HCT116 (cell line): ENCODE measurements around the gene NETO1.

Source experiments
- CEBPB ChIP-seq: IDR thresholded peaks from 2 replicates; pipeline ENCODE4 v1.6.1; 2012; ENCODE audit warnings: low read depth
- CTCF ChIP-seq, 3 experiments: fragments of 200-600 bp in 1 of 3; sonication (generic) in 1 of 3; IDR thresholded peaks in 2 of 3; conservative IDR thresholded peaks in 1 of 3; 2 replicates each; pipeline ENCODE4 v1.5.1; 2012 to 2017; ENCODE audit warnings: low read depth in 2 of 3, low read length in 2 of 3, antibody characterized with exemption in 1 of 3, borderline replicate concordance in 1 of 3, control low read depth in 1 of 3, mild to moderate bottlenecking in 1 of 3, mixed read lengths in 1 of 3, mixed run types in 1 of 3, moderate library complexity in 1 of 3; ENCODE audit not compliant: insufficient read depth in 1 of 3
- EGR1 ChIP-seq: IDR thresholded peaks from 2 replicates; pipeline ENCODE4 v1.6.1; 2012; ENCODE audit warnings: low read depth
- EZH2 ChIP-seq: fragments of 200-600 bp; sonication (generic); IDR thresholded peaks from 2 replicates; pipeline ENCODE4 v1.6.1; 2017; ENCODE audit warnings: antibody characterized with exemption, mixed run types
- EZH2phosphoT487 ChIP-seq: fragments of 200-600 bp; IDR thresholded peaks from 2 replicates; pipeline ENCODE4 v1.6.1; 2018; ENCODE audit warnings: antibody characterized with exemption, borderline replicate concordance
- FOSL1 ChIP-seq: IDR thresholded peaks from 2 replicates; pipeline ENCODE4 v1.6.1; 2012; ENCODE audit warnings: low read depth
- POLR2A ChIP-seq: IDR thresholded peaks from 2 replicates; pipeline ENCODE4 v1.7.0; 2011; ENCODE audit warnings: borderline replicate concordance; ENCODE audit not compliant: insufficient read depth, insufficient read length; ENCODE audit errors: extremely low read depth
- POLR2AphosphoS5 ChIP-seq: IDR thresholded peaks from 2 replicates; pipeline ENCODE4 v1.6.1; 2011; ENCODE audit warnings: mild to moderate bottlenecking, low read depth, low read length, moderate library complexity
- REST ChIP-seq: IDR thresholded peaks from 2 replicates; pipeline ENCODE4 v1.6.1; 2012; ENCODE audit warnings: low read depth
- SP1 ChIP-seq: IDR thresholded peaks from 2 replicates; pipeline ENCODE4 v1.6.1; 2012; ENCODE audit warnings: low read depth
- ZBTB33 ChIP-seq: IDR thresholded peaks from 2 replicates; pipeline ENCODE4 v1.6.1; 2011; ENCODE audit warnings: mild to moderate bottlenecking, low read length, moderate library complexity; ENCODE audit not compliant: insufficient replicate concordance; ENCODE audit errors: extremely low read depth

GRCh38 chr18:72727776-72728175, 140.0 kb downstream of the NETO1 start:
- TF ChIP-seq EGR1 (no peak), EZH2 (no peak), POLR2A (no peak), CTCF (IDR thresholded peaks at IDR 0.05 in 2 of 3, conservative IDR thresholded peaks at IDR 0.05 in 1 of 3; ENCODE audit: borderline replicate concordance in 1 of 3, insufficient read depth in 1 of 3, low read depth in 2 of 3, low read length in 2 of 3) (no peak), POLR2AphosphoS5 (no peak), REST (no peak), CEBPB (no peak), EZH2phosphoT487 (no peak), SP1 (no peak), ZBTB33 (no peak), FOSL1 (no peak)
